GM18867 (cell line): ENCODE measurements around the gene GRK2.
"Not testable (repeated sequence)": the region's sequence is repeated elsewhere in the genome, so short reads cannot be mapped to it uniquely, and the experiment has no call there.

Experiments used
- ATAC-seq: cut with Tn5 transposase; IDR thresholded peaks from one replicate; pipeline ENCODE4 v1.9.1; 2021; ENCODE audit warnings: mild to moderate bottlenecking, moderate library complexity; ENCODE audit not compliant: unreplicated experiment

Gene GRK2

DNA sequence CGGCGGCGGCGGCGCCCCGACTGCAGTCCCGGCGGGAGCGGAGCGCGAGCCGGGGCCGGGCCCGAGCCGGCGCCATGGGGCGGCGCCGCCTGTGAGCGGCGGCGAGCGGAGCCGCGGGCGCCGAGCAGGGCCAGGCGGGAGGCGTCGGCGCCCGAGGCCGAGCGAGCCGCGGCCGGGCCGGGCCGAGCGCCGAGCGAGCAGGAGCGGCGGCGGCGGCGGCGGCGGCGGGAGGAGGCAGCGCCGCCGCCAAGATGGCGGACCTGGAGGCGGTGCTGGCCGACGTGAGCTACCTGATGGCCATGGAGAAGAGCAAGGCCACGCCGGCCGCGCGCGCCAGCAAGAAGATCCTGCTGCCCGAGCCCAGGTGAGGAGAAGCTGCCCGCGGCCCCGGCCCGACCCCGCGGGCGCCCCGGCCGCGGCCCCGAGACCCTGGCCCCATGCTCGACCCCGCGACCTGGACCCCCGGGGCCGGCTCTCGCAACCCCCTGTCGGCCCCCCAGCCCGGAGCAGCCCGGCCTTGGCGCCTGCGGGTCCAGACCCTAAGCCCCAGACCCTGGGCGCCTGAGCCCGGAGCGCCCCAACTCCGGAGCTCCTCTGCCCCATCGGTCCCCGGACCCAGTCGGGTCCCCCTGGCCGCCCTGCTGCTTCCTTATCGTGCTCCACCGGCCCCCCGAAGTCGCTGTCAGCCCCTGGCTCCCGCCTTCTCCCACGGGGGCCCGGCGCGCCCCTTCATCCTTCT, at the start of gene GRK2:
TSS of gene GRK2 (plus strand) at position 25 of the 739 bp plus-strand sequence. CDS start at position 252, 227 bp downstream.
- no peak for ATAC-seq

- no peak for ATAC-seq
These were observed 38.5 kb upstream of the GRK2 start for GRCh38 chr11:67227726-67228125.

GRCh38 chr11:67230406-67230805, 35.9 kb upstream of the GRK2 start:
- no peak for ATAC-seq

- no peak for ATAC-seq
These were observed 35.4 kb upstream of the GRK2 start for GRCh38 chr11:67230886-67231285.

GRCh38 chr11:67233584-67234190, 32.6 kb upstream of the GRK2 start:
- ATAC-seq, result no peak

- not testable (repeated sequence) for ATAC-seq
These were observed 31.7 kb upstream of the GRK2 start for GRCh38 chr11:67234571-67234970.

DNA sequence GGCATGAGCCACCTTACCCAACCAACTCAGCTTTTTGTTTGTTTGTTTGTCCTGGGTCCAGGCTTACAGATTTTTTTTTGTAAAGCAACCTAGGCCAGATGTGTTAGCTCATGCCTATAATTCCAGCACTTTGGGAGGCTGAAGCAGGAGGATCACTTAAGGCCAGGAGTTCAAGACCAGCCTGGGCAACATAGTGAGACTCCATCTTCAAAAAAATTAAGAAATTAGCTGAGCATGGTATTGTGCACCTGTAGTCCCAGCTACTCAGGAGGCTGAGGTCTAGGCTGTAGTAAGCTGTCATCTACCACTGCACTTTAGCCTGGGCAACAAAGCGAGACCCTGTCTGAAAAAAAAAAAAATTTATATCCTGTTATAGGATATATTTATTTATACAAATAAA, 28.7 kb upstream of the GRK2 start:
- no peak for ATAC-seq

DNA sequence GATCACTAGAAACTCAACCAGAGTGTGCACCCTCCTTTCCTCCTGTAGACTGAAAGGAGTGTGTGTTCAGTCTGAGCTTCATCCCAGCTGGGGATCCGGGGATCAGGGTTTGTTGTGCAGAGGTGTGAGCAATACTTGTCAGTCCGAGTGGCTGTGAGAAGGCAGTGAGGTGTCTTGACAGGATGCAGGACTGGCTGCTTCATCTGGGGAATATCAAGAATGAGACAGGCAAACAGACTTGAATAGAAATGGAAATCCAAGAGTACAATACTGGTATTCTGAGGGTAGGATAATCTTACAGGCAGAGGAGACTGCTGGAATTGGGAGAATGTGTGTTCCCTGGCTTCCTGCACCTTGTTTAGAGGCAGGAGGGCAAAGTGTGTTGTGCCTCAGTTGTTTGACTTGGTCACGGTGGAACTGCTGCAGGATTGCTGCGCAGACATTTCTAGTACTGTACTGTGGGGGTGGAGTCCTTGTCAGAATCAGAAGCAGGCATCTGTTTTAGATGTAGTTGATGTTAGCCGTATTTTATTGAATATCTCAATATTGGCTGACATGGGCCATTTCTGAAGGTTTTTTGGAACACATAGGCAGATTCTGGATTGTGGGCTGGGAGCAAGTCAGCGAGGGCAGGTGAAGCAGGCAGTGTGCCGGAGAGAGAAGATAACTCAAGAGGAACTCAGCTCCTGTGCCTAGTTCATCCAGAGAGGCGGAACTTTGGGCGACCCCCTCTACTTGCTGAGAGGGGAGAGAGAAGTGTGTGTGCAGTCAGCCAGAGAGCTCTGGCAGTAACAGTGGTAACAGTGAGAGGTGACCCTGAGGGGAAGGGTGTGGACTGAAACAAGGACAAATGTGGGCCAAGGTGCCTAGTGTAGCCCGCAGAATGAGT, 27.1 kb upstream of the GRK2 start:
- ATAC-seq, result no peak

DNA sequence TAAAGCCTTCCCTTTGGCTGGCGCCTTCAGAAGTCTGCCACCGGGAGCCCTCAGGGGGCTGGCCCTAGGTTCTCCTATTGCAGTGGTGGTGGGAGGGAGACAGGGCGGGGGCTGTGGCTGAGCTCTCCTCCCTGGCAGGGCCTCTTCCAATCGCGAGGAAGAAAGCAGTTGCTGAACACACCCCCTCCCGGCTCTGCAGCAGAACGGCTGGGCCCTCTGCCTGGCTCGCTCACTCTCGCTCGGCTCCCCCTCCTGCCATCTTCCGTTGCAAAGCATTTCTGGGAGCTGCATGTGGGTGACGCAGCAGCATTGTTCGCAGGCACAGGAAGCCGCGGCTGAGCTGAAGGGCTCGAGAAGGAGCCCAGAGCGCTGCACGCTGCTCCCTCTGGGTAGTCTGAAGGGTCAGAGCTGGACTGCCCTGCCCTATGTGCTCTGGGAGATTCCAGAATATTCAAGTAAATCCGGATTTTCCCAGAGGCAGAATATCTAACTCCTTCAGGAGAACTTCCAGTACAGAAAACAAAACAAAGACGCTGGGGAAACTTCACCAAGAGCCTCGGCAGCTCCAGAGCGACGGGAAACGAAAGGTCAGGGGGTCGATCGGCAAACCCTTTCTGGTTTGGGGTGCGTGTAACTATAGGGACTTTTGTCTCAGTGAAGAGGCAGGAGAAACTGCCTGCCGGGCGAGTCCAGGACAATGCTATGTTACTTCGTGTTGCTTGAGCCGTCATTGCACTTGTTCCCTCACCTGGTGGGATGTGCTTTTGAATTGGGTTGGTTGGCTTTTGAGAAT, 26.3 kb upstream of the GRK2 start:
- ATAC-seq, result peak; percentile 83

- no peak for ATAC-seq
These were observed 25.5 kb upstream of the GRK2 start for GRCh38 chr11:67240576-67241389.

- no peak for ATAC-seq
These were observed 23.7 kb upstream of the GRK2 start for GRCh38 chr11:67242548-67242947.

DNA sequence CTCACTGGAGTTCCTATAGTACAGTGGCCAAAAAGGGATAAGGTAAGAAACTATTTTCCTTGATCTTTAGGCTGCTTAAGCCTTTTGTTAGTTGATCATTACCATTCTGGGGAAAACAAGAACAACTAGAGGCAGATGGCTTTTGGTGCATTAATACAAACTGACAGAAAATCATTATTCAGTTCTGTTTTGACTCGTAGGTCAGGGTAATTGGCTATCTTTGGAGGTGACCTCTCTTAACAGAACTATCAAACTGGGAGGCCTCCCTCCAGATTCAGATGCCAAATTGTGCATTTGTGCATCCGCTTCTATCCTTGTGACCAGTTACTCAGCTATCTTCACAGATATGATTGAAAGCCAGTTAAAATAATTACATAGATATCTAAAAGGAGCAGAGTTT, 23.2 kb upstream of the GRK2 start:
- no peak for ATAC-seq

GRCh38 chr11:67245046-67245445, 21.2 kb upstream of the GRK2 start:
- ATAC-seq, result no peak

DNA sequence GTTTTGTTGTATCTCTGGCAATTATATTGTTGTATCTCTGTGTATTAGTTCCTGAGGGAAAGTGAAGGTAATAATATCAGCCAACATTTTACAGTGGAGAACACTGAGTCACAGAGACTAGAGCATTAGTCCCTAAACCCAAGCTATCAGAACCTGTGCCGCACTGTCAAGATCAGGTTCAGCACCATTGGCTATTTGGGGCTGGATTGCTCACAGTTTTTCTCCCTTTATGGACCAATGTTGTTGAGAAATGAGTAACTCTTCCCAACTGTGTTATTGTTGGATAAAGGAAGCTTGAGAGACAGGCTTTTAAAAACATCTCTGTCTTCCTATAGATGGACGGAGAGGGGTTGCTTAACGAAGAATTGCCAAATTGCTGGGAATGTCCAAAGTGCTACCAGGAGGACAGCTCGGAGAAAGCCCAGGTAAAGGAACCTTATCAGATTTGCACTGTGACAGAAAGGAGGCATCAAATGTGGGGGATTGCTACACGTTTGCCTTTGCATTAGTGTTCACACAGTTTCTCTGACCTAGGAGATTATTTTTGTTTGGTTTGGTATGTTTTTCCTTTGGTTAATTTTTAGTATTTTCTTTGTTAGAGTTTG, 18.2 kb upstream of the GRK2 start:
- ATAC-seq, result no peak

DNA sequence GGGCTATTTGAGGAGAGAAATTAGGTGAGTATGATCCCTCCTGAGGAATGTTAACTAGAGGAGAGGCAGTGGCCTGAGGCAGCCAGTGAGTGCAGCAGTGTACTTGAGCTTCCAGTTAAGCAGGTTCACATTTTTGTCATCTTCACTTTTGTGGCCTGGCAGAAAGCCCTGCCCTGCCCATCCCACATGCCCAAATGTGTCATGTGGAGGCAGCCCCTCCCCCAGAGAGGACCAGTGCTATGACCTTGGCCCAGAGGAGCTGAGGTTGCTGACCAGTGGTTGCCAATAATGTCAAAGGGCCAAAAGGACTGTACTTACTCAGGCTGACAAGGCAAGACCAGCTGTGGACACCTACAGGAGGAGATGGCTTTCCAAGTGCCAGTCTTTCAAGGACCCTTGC, 17.6 kb upstream of the GRK2 start:
- ATAC-seq, result no peak

GRCh38 chr11:67250059-67251043, 15.9 kb upstream of the GRK2 start:
- ATAC-seq, result no peak

GRCh38 chr11:67251841-67252240, 14.4 kb upstream of the GRK2 start:
- no peak for ATAC-seq

DNA sequence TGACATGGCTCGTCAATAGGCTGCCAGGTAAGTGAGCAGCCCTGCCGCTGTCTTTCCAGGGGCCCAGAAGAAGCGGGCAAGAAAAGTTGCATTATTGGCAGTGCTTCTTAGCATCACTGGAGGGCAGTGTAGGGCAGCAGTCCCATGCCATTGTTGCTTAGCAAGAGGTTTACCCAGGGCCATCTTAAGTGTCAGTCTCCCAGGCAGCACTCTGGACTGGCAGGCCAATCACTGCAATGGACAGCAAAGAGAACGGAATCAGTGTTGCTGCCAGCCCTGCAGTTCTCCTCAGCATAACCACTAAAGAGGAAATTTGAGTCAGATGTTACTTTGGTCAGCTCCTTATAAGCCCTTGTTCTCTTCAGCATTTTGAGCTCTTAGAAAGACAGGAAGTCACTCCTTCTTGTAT, 13.4 kb upstream of the GRK2 start:
- no peak for ATAC-seq
